ENCODE data around the gene C12orf42. TPM values are rescaled to one million over a fixed set of nuclear protein-coding genes. Genes with fewer than 3 reads are reported as not detected.

The C12orf42 gene
- total and polyA plus RNA-seq, 2 of the 4 experiments (the other 2 are of a cell fraction), result not detected

GRCh38 chr12:103301642-103302591, 193.9 kb downstream of the C12orf42 start:
- POLR2A ChIA-PET (ENCODE audit: unreplicated experiment), result no interaction called here
- H3K56ac ChIP-seq (ENCODE audit: extremely low read depth, insufficient read depth, low read length), result no peak overlapping the region
- H2BK15ac ChIP-seq (ENCODE audit: low read depth, low read length), result no peak overlapping the region
- H3K4ac ChIP-seq (ENCODE audit: low read depth, low read length), result no peak overlapping the region
- WGBS, 2 experiments (ENCODE audit: extremely low coverage in 2 of 2, insufficient read length in 1 of 2), result 11% methylated on average over 20 of the region's 43 CpGs; no CpG with 5 or more reads in 1 of the 2 experiments
- H3K23ac ChIP-seq (ENCODE audit: low read depth, low read length), result no peak overlapping the region
- no peak overlapping the region for H4K5ac ChIP-seq (ENCODE audit: low read depth, low read length)
- DNase-seq (no peak), ATAC-seq (ENCODE audit: low read depth) (no peak)
- no peak overlapping the region for H2AK9ac ChIP-seq (replicated peaks; ENCODE audit: low read depth, low read length, poor library complexity)
- no peak overlapping the region for H2BK5ac ChIP-seq (ENCODE audit: low read depth, low read length, poor library complexity, severe bottlenecking)
- no peak overlapping the region for H2AK5ac ChIP-seq (ENCODE audit: low read depth, low read length)
- no peak overlapping the region for H3K27ac ChIP-seq (ENCODE audit: insufficient read depth, low read length)
- intact Hi-C loops (cut with micrococcal nuclease) (no loop called here), in situ Hi-C loops (cut with MboI; ENCODE audit: low sequenced_read_pairs) (no loop called here), dilution Hi-C loops (cut with HindIII; ENCODE audit: low sequenced_read_pairs, unreplicated experiment) (no loop called here)
- H3K4me3 ChIP-seq (ENCODE audit: insufficient read depth, low read depth, low read length), result no peak overlapping the region
- H4K8ac ChIP-seq (ENCODE audit: low read depth in 2 of 2, low read length in 2 of 2), result no peak overlapping the region
- no peak overlapping the region for H2BK120ac ChIP-seq (ENCODE audit: low read depth, low read length)
- H4K91ac ChIP-seq (ENCODE audit: insufficient read depth, low read depth, low read length), result no peak overlapping the region
- H3K4me2 ChIP-seq (ENCODE audit: low read depth, low read length), result no peak overlapping the region
- H3K4me1 ChIP-seq (ENCODE audit: control insufficient read depth, insufficient read depth, low read length), result no peaks in the 10 kb centered on the region
- no peaks in the 10 kb centered on the region for H3K36me3 ChIP-seq (ENCODE audit: control insufficient read depth, insufficient read depth, low read length)
- H3K9me1 ChIP-seq (ENCODE audit: insufficient read depth, low read length), result no peaks in the 10 kb centered on the region
- CTCF ChIA-PET, result no interaction called here
- H3K79me1 ChIP-seq (ENCODE audit: low read depth in 1 of 2, low read length in 2 of 2), result no peaks in the 10 kb centered on the region
- BruUV-seq (replicated peaks), result no TSS peak
- no peak overlapping the region for H3K14ac ChIP-seq (replicated peaks; ENCODE audit: low read depth, low read length)
- H2BK20ac ChIP-seq (ENCODE audit: low read depth, low read length), result no peak overlapping the region
- H3K18ac ChIP-seq (ENCODE audit: low read depth, low read length), result no peak overlapping the region
- no peaks in the 10 kb centered on the region for H3K27me3 ChIP-seq (ENCODE audit: control insufficient read depth, insufficient read depth, low read length)
- TF ChIP-seq MAZ (IDR thresholded peaks at IDR 0.05; ENCODE audit: borderline replicate concordance, low read depth, low read length) (no peak), CTCF (conservative IDR thresholded peaks at IDR 0.05; ENCODE audit: low read depth, low read length) (no peak), SMC3 (IDR thresholded peaks at IDR 0.05; ENCODE audit: low read depth, low read length) (no peak), RCOR1 (IDR thresholded peaks at IDR 0.05; ENCODE audit: insufficient replicate concordance, low read length) (no peak), BHLHE40 (IDR thresholded peaks at IDR 0.05; ENCODE audit: low read depth, low read length) (no peak), RAD21 (IDR thresholded peaks at IDR 0.05; ENCODE audit: low read length) (no peak)
- H3K9ac ChIP-seq (ENCODE audit: low read depth, low read length), result no peak overlapping the region
- H2AFZ ChIP-seq (replicated peaks; ENCODE audit: low read length, poor library complexity), result no peak overlapping the region
- peaks cover 11% of the 10 kb centered on the region; the same call in 1 of the 2 replicates for H3K9me3 ChIP-seq (ENCODE audit: control insufficient read depth, insufficient read depth, low read length)
- H4K20me1 ChIP-seq (ENCODE audit: insufficient read depth, low read length), result no peaks in the 10 kb centered on the region

Data from IMR-90 (cell line).